Fibroblast of pulmonary artery (primary cell): ENCODE measurements around the gene DHX34.
"Not testable (repeated sequence)": the region's sequence is repeated elsewhere in the genome, so short reads cannot be mapped to it uniquely, and the experiment has no call there.

Experiments used
- DNase-seq: peaks from one replicate; pipeline ENCODE4 v3.0.0-alpha.2; 2010; ENCODE audit warnings: low read depth
- H3K4me3 ChIP-seq: replicated peaks from 2 replicates; pipeline ENCODE4 v1.5.1; 2011; ENCODE audit warnings: low read depth, mild to moderate bottlenecking, control low read depth, low read length, moderate library complexity
- TF ChIP-seq, protein P1 (sequence below): IDR thresholded peaks from 2 replicates; pipeline ENCODE4 v1.5.1; 2011; ENCODE audit warnings: mild to moderate bottlenecking, control low read depth, low read length, inconsistent platforms; ENCODE audit errors: missing control alignments

Gene DHX34

GRCh38 chr19:47387623-47388022 is 38.5 kb downstream of the DHX34 start:
- H3K4me3 ChIP-seq, DNase-seq: not testable (repeated sequence)

DNA sequence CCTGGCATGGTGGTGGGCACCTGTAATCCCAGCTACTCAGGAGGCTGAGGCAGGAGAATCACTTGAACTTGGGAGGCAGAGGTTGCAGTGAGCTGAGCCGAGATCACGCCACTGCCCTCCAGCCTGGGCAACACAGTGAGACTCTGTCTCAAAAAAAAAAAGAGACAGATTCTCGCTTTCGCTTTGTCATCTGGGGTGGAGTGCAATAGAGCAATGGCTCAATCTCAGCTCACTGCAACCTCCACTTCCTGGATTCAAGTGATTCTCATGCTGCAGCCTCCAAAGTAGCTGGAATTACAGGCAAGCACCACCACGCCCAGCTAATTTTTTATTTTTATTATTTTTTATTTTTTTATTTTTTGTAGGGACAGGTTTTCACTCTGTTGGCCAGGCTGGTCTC is 39.6 kb downstream of the DHX34 start:
- H3K4me3 ChIP-seq, DNase-seq: not testable (repeated sequence)

DNA sequence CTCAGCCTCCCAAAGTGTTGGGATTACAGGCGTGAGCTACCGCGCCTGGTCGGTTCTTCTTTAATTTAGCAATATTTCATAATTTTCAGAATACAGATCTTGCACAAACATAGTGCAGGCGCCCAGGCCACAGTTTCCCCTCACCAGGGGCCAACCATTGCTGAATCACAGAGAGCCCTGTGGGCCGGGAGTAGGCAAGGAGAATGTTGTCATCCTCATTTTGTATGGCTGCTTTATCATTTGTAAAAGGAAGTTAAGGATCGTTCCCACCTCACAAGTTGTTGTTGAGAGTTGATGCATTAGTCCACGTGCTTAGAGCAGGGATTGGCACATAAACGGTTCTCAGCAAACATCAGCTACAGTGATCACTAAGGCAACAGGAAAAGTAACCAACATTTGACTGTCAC is 40.0 kb downstream of the DHX34 start:
- TF ChIP-seq, protein P1, sequence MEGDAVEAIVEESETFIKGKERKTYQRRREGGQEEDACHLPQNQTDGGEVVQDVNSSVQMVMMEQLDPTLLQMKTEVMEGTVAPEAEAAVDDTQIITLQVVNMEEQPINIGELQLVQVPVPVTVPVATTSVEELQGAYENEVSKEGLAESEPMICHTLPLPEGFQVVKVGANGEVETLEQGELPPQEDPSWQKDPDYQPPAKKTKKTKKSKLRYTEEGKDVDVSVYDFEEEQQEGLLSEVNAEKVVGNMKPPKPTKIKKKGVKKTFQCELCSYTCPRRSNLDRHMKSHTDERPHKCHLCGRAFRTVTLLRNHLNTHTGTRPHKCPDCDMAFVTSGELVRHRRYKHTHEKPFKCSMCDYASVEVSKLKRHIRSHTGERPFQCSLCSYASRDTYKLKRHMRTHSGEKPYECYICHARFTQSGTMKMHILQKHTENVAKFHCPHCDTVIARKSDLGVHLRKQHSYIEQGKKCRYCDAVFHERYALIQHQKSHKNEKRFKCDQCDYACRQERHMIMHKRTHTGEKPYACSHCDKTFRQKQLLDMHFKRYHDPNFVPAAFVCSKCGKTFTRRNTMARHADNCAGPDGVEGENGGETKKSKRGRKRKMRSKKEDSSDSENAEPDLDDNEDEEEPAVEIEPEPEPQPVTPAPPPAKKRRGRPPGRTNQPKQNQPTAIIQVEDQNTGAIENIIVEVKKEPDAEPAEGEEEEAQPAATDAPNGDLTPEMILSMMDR, result no peak
- H3K4me3 ChIP-seq, result no peak overlapping the region
- DNase-seq, result peak; percentile 29

DNA sequence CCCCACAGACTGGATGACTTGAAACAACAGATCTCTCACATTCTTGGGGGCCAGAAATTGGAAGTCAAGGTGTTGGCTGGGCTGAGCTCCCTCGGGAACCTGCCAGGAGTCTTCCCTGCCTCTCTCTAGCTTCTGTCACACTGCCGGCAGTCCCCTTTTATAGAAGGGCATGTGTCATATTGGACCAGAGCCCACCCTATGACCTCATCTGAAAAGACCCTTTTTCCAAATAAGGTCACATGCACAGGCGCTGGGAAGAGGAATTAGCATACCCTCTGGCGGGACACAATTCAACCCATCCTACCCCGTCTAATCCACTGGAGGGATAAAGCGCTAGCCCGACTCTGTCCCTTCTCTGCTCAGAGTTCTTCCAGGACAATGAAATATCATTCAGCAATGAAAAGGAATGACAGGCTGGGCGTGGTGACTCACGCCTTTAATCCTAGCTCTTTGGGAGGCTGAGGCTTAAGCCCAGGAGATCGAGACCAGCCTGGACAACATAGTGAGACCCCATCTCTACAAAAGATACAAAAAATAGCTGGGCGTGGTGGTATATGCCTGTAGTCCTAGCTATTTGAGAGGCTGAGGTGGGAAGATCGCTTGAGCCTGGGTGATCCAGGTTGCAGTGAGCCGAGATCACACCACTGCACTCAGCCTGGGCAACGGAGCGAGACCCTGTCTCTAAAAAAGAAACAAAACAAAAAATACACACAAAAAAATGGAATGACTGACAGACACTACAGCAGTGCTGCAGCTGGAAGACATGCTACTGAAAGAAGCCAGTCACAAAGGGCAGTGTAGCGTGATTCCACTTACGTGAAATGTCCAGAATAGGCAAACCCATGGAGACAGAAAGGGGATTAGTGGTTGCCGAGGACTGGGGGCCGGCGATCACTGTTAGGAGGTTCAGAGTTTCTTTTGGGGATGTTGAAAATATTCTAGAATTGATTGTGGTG is 41.7 kb downstream of the DHX34 start:
- no peak for DNase-seq
- TF ChIP-seq, protein P1, result no peak
- no peak overlapping the region for H3K4me3 ChIP-seq

DNA sequence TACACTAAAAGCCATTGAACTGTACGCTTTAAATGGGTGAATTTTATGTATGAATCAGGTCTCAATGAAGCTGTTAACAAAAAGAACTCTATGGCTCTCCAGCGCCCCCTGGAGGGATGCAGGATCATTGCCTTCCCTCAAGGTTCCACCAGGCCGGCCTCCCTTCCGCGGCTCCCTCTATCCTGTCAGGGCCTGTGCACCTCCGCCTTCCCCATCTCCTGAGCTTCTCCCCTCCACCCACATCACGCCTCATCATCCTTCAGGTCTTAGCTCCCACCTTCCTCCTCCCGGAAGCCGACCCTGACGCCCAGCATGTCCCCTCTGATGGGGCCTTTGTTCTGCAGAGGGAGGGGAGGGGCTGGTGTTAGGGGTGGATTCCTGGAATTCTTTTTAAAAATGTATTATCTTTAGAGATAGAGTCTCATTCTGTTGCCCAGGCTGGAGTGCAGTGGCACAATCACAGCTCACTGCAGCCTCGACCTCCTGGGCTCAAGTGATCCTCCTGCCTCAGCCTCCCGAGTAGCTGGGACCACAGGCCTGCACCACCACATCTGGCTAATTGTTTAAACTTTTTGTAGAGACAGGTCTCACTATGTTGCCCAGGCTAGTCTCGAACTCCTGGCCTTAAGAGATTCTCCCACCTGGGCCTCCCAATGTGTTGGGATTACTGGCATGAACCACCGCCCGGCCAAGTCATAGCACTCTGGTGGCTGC is 42.6 kb downstream of the DHX34 start:
- TF ChIP-seq, protein P1, result peak; percentile 94
- H3K4me3 ChIP-seq, result no peak overlapping the region
- DNase-seq, result peak; percentile 79

GRCh38 chr19:47398707-47399597 is 49.8 kb downstream of the DHX34 start:
- no peak overlapping the region for H3K4me3 ChIP-seq
- TF ChIP-seq, protein P1, result no peak
- no peak for DNase-seq

DNA sequence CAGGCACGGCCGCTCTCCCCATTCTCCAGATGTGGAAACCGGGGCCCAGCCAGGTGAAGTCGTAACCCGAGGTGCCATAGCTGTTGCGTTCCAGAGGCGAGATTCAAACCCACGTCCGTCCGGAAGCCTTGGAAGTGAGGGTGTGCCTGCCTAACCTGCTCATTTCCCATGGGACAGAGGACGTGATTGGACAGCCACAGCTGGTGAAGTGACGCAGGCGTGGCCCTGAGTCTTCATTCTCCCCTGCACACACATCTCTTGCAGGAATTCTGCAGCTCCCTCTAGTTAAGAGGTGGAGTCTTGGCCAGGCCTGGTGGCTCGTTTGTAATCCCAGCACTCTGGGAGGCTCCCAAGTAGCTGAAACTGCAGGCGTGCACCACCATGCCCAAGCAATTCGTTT is 53.4 kb downstream of the DHX34 start:
- no peak for DNase-seq
- TF ChIP-seq, protein P1, result no peak
- H3K4me3 ChIP-seq, result no peak overlapping the region
